ENCODE data around the gene SERPINB10.

Gene SERPINB10

GRCh38 chr18:63974991-63975390 is 67.2 kb downstream of the SERPINB10 start:
- Histone ChIP-seq H3K9me3 (ENCODE audit: insufficient read depth, low read depth, low read length) (no peaks in the 10 kb centered on the region), H3K36me3 (ENCODE audit: insufficient read depth, low read depth, low read length) (no peaks in the 10 kb centered on the region), H3K4me1 (ENCODE audit: insufficient read depth, low read length) (peaks cover 10% of the 10 kb centered on the region), H3K27ac (ENCODE audit: low read length) (no peak overlapping the region), H3K27me3 (ENCODE audit: insufficient read depth, low read length) (peaks cover 76% of the 10 kb centered on the region), H3K9ac (ENCODE audit: low read depth, low read length) (no peak overlapping the region), H3K4me3 (ENCODE audit: low read length) (no peak overlapping the region)

GRCh38 chr18:63975628-63976027 is 67.9 kb downstream of the SERPINB10 start:
- H3K27ac ChIP-seq (ENCODE audit: low read length) = no peak overlapping the region
- H3K4me3 ChIP-seq (ENCODE audit: low read length) = no peak overlapping the region
- peaks cover 10% of the 10 kb centered on the region for H3K4me1 ChIP-seq (ENCODE audit: insufficient read depth, low read length)
- H3K27me3 ChIP-seq (ENCODE audit: insufficient read depth, low read length) = peaks cover 80% of the 10 kb centered on the region
- no peak overlapping the region for H3K9ac ChIP-seq (ENCODE audit: low read depth, low read length)
- no peaks in the 10 kb centered on the region for H3K9me3 ChIP-seq (ENCODE audit: insufficient read depth, low read depth, low read length)
- H3K36me3 ChIP-seq (ENCODE audit: insufficient read depth, low read depth, low read length) = no peaks in the 10 kb centered on the region

GRCh38 chr18:63977040-63977439 is 69.3 kb downstream of the SERPINB10 start:
- Histone ChIP-seq H3K27ac (ENCODE audit: low read length) (no peak overlapping the region), H3K36me3 (ENCODE audit: insufficient read depth, low read depth, low read length) (no peaks in the 10 kb centered on the region), H3K4me3 (ENCODE audit: low read length) (no peak overlapping the region), H3K9ac (ENCODE audit: low read depth, low read length) (no peak overlapping the region), H3K4me1 (ENCODE audit: insufficient read depth, low read length) (peaks cover under 1% of the 10 kb centered on the region), H3K27me3 (ENCODE audit: insufficient read depth, low read length) (peaks cover 70% of the 10 kb centered on the region), H3K9me3 (ENCODE audit: insufficient read depth, low read depth, low read length) (no peaks in the 10 kb centered on the region)

GRCh38 chr18:63979409-63979920 is 71.7 kb downstream of the SERPINB10 start:
- Histone ChIP-seq H3K9ac (ENCODE audit: low read depth, low read length) (no peak overlapping the region), H3K4me1 (ENCODE audit: insufficient read depth, low read length) (no peaks in the 10 kb centered on the region; the same call in none of the 2 replicates), H3K9me3 (ENCODE audit: insufficient read depth, low read depth, low read length) (no peaks in the 10 kb centered on the region), H3K4me3 (ENCODE audit: low read length) (no peak overlapping the region), H3K36me3 (ENCODE audit: insufficient read depth, low read depth, low read length) (no peaks in the 10 kb centered on the region), H3K27ac (ENCODE audit: low read length) (no peak overlapping the region), H3K27me3 (ENCODE audit: insufficient read depth, low read length) (peaks cover 60% of the 10 kb centered on the region)

GRCh38 chr18:63980027-63980426 is 72.3 kb downstream of the SERPINB10 start:
- no peak overlapping the region for H3K4me3 ChIP-seq (ENCODE audit: low read length)
- H3K27ac ChIP-seq (ENCODE audit: low read length) = no peak overlapping the region
- H3K36me3 ChIP-seq (ENCODE audit: insufficient read depth, low read depth, low read length) = no peaks in the 10 kb centered on the region
- no peaks in the 10 kb centered on the region; the same call in none of the 2 replicates for H3K4me1 ChIP-seq (ENCODE audit: insufficient read depth, low read length)
- no peak overlapping the region for H3K9ac ChIP-seq (ENCODE audit: low read depth, low read length)
- H3K27me3 ChIP-seq (ENCODE audit: insufficient read depth, low read length) = peaks cover 54% of the 10 kb centered on the region
- no peaks in the 10 kb centered on the region for H3K9me3 ChIP-seq (ENCODE audit: insufficient read depth, low read depth, low read length)

GRCh38 chr18:63980896-63981460 is 73.2 kb downstream of the SERPINB10 start:
- no peak overlapping the region for H3K9ac ChIP-seq (ENCODE audit: low read depth, low read length)
- no peaks in the 10 kb centered on the region; the same call in 1 of the 2 replicates for H3K4me1 ChIP-seq (ENCODE audit: insufficient read depth, low read length)
- H3K27ac ChIP-seq (ENCODE audit: low read length) = no peak overlapping the region
- no peak overlapping the region for H3K4me3 ChIP-seq (ENCODE audit: low read length)
- H3K36me3 ChIP-seq (ENCODE audit: insufficient read depth, low read depth, low read length) = no peaks in the 10 kb centered on the region
- H3K27me3 ChIP-seq (ENCODE audit: insufficient read depth, low read length) = peaks cover 44% of the 10 kb centered on the region
- no peaks in the 10 kb centered on the region for H3K9me3 ChIP-seq (ENCODE audit: insufficient read depth, low read depth, low read length)

- Histone ChIP-seq H3K27me3 (ENCODE audit: insufficient read depth, low read length) (peaks cover 37% of the 10 kb centered on the region), H3K9me3 (ENCODE audit: insufficient read depth, low read depth, low read length) (no peaks in the 10 kb centered on the region), H3K36me3 (ENCODE audit: insufficient read depth, low read depth, low read length) (no peaks in the 10 kb centered on the region), H3K4me1 (ENCODE audit: insufficient read depth, low read length) (no peaks in the 10 kb centered on the region; the same call in 1 of the 2 replicates), H3K27ac (ENCODE audit: low read length) (no peak overlapping the region), H3K9ac (ENCODE audit: low read depth, low read length) (no peak overlapping the region), H3K4me3 (ENCODE audit: low read length) (no peak overlapping the region)
Observed at GRCh38 chr18:63981719-63982118, 74.0 kb downstream of the SERPINB10 start.

- Histone ChIP-seq H3K27ac (ENCODE audit: low read length) (no peak overlapping the region), H3K36me3 (ENCODE audit: insufficient read depth, low read depth, low read length) (no peaks in the 10 kb centered on the region), H3K27me3 (ENCODE audit: insufficient read depth, low read length) (peaks cover 31% of the 10 kb centered on the region), H3K9me3 (ENCODE audit: insufficient read depth, low read depth, low read length) (no peaks in the 10 kb centered on the region), H3K4me1 (ENCODE audit: insufficient read depth, low read length) (no peaks in the 10 kb centered on the region), H3K9ac (ENCODE audit: low read depth, low read length) (no peak overlapping the region), H3K4me3 (ENCODE audit: low read length) (no peak overlapping the region)
Observed at GRCh38 chr18:63982361-63982760, 74.6 kb downstream of the SERPINB10 start.

Data from iPS-20b (cell line).